NB4 (cell line): ENCODE data around the gene TRUB2.
A peak's percentile ranks its signal among the peaks of the same experiment; 100 is the strongest.

Source experiments
- MYC ChIP-seq: IDR thresholded peaks from 2 replicates; pipeline ENCODE4 v1.6.1; 2011; ENCODE audit warnings: low read depth, low read length
- POLR2A ChIP-seq: IDR thresholded peaks from 2 replicates; pipeline ENCODE4 v1.6.1; 2011; ENCODE audit warnings: mild to moderate bottlenecking; ENCODE audit not compliant: insufficient read length; ENCODE audit errors: extremely low read depth
- TF ChIP-seq, protein P1 (sequence below): IDR thresholded peaks from one replicate; pipeline ENCODE4 v1.5.1; 2012; ENCODE audit warnings: low read depth, low read length
- TF ChIP-seq, protein P2 (sequence below): IDR thresholded peaks from 2 replicates; pipeline ENCODE4 v1.6.1; 2011; ENCODE audit warnings: low read depth, low read length

DNA sequence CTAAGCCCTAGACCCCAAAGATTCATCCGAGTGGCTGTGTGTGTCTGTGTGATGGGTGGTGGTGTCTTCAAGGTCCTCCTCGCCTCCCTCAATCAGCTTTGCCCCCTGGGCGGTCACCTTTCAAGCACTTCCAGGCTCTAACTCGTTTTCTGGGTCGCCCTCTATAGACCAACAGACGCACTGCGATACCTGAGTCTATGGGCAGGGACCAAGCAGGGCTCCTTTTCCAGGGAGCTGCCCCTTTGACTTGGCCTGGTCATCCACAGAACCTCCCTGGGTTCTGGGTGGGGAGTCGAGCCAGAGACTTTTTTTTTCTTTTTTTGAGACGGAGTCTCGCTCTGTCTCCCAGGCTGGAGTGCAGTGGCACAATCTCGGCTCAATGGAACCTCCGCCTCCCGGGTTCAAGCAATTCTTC is 19.2 kb upstream of the TRUB2 start:
- TF ChIP-seq POLR2A (no peak), MYC (no peak)
- TF ChIP-seq, protein P1, sequence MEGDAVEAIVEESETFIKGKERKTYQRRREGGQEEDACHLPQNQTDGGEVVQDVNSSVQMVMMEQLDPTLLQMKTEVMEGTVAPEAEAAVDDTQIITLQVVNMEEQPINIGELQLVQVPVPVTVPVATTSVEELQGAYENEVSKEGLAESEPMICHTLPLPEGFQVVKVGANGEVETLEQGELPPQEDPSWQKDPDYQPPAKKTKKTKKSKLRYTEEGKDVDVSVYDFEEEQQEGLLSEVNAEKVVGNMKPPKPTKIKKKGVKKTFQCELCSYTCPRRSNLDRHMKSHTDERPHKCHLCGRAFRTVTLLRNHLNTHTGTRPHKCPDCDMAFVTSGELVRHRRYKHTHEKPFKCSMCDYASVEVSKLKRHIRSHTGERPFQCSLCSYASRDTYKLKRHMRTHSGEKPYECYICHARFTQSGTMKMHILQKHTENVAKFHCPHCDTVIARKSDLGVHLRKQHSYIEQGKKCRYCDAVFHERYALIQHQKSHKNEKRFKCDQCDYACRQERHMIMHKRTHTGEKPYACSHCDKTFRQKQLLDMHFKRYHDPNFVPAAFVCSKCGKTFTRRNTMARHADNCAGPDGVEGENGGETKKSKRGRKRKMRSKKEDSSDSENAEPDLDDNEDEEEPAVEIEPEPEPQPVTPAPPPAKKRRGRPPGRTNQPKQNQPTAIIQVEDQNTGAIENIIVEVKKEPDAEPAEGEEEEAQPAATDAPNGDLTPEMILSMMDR, result peak; percentile 66
- TF ChIP-seq, protein P2, sequence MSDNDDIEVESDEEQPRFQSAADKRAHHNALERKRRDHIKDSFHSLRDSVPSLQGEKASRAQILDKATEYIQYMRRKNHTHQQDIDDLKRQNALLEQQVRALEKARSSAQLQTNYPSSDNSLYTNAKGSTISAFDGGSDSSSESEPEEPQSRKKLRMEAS, result peak; percentile 36; the same call in 1 of the 2 replicates
